Nephron progenitor cell (in vitro differentiated cells): ENCODE measurements around the gene SLC16A10.

Source experiments
- DNase-seq: peaks from one replicate; pipeline ENCODE4 v3.0.0; 2021
- H3K27ac Mint-ChIP-seq: 2 replicates; pipeline ENCODE4 v1.8.0; 2021; ENCODE audit warnings: mild to moderate bottlenecking, moderate library complexity, mixed read lengths
- H3K27me3 Mint-ChIP-seq: 2 replicates; pipeline ENCODE4 v1.8.0; 2021; ENCODE audit warnings: mild to moderate bottlenecking, low read depth, mixed read lengths; ENCODE audit not compliant: poor library complexity
- H3K36me3 Mint-ChIP-seq: 2 replicates; pipeline ENCODE4 v1.8.0; 2021; ENCODE audit warnings: low read depth, mixed read lengths
- H3K4me1 Mint-ChIP-seq: 2 replicates; pipeline ENCODE4 v1.8.0; 2021; ENCODE audit warnings: mixed read lengths
- H3K4me3 Mint-ChIP-seq: 2 replicates; pipeline ENCODE4 v1.8.0; 2021; ENCODE audit warnings: mild to moderate bottlenecking, moderate library complexity, mixed read lengths
- H3K9me3 Mint-ChIP-seq: 2 replicates; pipeline ENCODE4 v1.8.0; 2021; ENCODE audit warnings: mild to moderate bottlenecking, moderate library complexity, mixed read lengths
- CTCF ChIP-seq: fragments of 200-600 bp; sonication (generic); IDR thresholded peaks from 2 replicates; pipeline ENCODE4 v1.5.0; 2021; ENCODE audit warnings: antibody characterized with exemption

SLC16A10 gene

GRCh38 chr6:111263837-111264236, 176.5 kb downstream of the SLC16A10 start:
- DNase-seq = no peak
- H3K4me1 Mint-ChIP-seq = peaks cover 15% of the 10 kb centered on the region
- no peak overlapping the region for H3K27ac Mint-ChIP-seq
- H3K36me3 Mint-ChIP-seq = peaks cover 71% of the 10 kb centered on the region
- no peak for TF ChIP-seq CTCF
- no peaks in the 10 kb centered on the region for H3K27me3 Mint-ChIP-seq
- no peaks in the 10 kb centered on the region for H3K9me3 Mint-ChIP-seq
- no peak overlapping the region for H3K4me3 Mint-ChIP-seq

- TF ChIP-seq CTCF = no peak
- peaks cover 11% of the 10 kb centered on the region for H3K9me3 Mint-ChIP-seq
- peaks cover 5% of the 10 kb centered on the region for H3K4me1 Mint-ChIP-seq
- H3K27ac Mint-ChIP-seq = no peak overlapping the region
- H3K36me3 Mint-ChIP-seq = peaks cover 89% of the 10 kb centered on the region
- H3K27me3 Mint-ChIP-seq = peaks cover 3% of the 10 kb centered on the region
- DNase-seq = no peak
- H3K4me3 Mint-ChIP-seq = no peak overlapping the region
Observed at GRCh38 chr6:111265842-111266241, 178.5 kb downstream of the SLC16A10 start.

- no peak for TF ChIP-seq CTCF
- Mint-ChIP-seq H3K4me3 (no peak overlapping the region), H3K4me1 (peaks cover under 1% of the 10 kb centered on the region), H3K27me3 (peaks cover 3% of the 10 kb centered on the region), H3K27ac (no peak overlapping the region), H3K9me3 (peaks cover 11% of the 10 kb centered on the region), H3K36me3 (peaks cover 89% of the 10 kb centered on the region)
- DNase-seq = no peak
Observed at GRCh38 chr6:111266276-111266675, 179.0 kb downstream of the SLC16A10 start.

GRCh38 chr6:111267764-111268333, 180.5 kb downstream of the SLC16A10 start:
- H3K4me3 Mint-ChIP-seq = no peak overlapping the region
- DNase-seq = no peak
- peaks cover 17% of the 10 kb centered on the region for H3K9me3 Mint-ChIP-seq
- peaks cover 89% of the 10 kb centered on the region for H3K36me3 Mint-ChIP-seq
- TF ChIP-seq CTCF = no peak
- H3K27ac Mint-ChIP-seq = no peak overlapping the region
- peaks cover 3% of the 10 kb centered on the region for H3K27me3 Mint-ChIP-seq
- H3K4me1 Mint-ChIP-seq = no peaks in the 10 kb centered on the region

GRCh38 chr6:111269401-111269970, 182.2 kb downstream of the SLC16A10 start:
- no peak for TF ChIP-seq CTCF
- Mint-ChIP-seq H3K27me3 (peaks cover 3% of the 10 kb centered on the region), H3K27ac (no peak overlapping the region), H3K4me1 (no peaks in the 10 kb centered on the region), H3K9me3 (peaks cover 34% of the 10 kb centered on the region), H3K36me3 (peaks cover 93% of the 10 kb centered on the region), H3K4me3 (no peak overlapping the region)
- DNase-seq = no peak

- TF ChIP-seq CTCF = no peak
- no peak for DNase-seq
- H3K4me1 Mint-ChIP-seq = no peaks in the 10 kb centered on the region
- H3K4me3 Mint-ChIP-seq = no peak overlapping the region
- peaks cover 93% of the 10 kb centered on the region for H3K36me3 Mint-ChIP-seq
- H3K9me3 Mint-ChIP-seq = peaks cover 40% of the 10 kb centered on the region
- H3K27me3 Mint-ChIP-seq = peaks cover 3% of the 10 kb centered on the region
- no peak overlapping the region for H3K27ac Mint-ChIP-seq
Observed at GRCh38 chr6:111270121-111270520, 182.8 kb downstream of the SLC16A10 start.
